Coronary artery (tissue), 2 donors: ENCODE measurements around the gene GALNTL6.

Experiments used
- DNase-seq: peaks from one replicate; pipeline ENCODE4 v3.0.0-alpha.2; 2017; ENCODE audit warnings: low spot score
- H3K27ac ChIP-seq, 2 donors: fragments of 200-600 bp; sonication (generic); one replicate each; pipeline ENCODE4 v1.5.1; 2016 to 2019
- H3K4me3 ChIP-seq: fragments of 200-600 bp; sonication (generic); 2 replicates; pipeline ENCODE4 v1.5.1; 2016; ENCODE audit warnings: mild to moderate bottlenecking, moderate library complexity
- TF ChIP-seq, protein P1 (sequence below): fragments of 200-600 bp; sonication (generic); IDR thresholded peaks from one replicate; pipeline ENCODE4 v1.5.1; 2019; ENCODE audit warnings: antibody characterized with exemption

GALNTL6 gene

DNA sequence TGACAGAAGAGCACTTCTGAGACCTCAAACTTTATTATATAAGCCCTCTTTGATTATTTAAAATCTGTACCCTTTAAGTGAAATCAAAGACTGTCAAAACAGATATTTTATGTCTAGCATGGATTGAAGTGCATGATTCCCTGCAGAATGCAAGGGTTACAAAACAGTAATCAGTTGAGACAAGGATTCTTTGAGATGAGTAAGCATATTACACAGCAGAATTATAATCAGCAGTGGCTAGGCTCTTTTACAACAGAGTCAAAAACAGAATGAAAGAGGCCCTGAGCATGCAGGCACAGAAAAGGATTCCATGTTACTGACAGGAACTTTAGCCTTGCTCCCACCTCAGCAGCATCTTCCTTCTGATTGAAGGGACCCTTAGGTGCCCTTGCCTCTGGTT, 867.5 kb downstream of the GALNTL6 start:
- TF ChIP-seq, protein P1, sequence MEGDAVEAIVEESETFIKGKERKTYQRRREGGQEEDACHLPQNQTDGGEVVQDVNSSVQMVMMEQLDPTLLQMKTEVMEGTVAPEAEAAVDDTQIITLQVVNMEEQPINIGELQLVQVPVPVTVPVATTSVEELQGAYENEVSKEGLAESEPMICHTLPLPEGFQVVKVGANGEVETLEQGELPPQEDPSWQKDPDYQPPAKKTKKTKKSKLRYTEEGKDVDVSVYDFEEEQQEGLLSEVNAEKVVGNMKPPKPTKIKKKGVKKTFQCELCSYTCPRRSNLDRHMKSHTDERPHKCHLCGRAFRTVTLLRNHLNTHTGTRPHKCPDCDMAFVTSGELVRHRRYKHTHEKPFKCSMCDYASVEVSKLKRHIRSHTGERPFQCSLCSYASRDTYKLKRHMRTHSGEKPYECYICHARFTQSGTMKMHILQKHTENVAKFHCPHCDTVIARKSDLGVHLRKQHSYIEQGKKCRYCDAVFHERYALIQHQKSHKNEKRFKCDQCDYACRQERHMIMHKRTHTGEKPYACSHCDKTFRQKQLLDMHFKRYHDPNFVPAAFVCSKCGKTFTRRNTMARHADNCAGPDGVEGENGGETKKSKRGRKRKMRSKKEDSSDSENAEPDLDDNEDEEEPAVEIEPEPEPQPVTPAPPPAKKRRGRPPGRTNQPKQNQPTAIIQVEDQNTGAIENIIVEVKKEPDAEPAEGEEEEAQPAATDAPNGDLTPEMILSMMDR, result no peak
- Histone ChIP-seq H3K27ac (no peak overlapping the region), H3K4me3 (no peak overlapping the region)
- DNase-seq, result no peak

DNA sequence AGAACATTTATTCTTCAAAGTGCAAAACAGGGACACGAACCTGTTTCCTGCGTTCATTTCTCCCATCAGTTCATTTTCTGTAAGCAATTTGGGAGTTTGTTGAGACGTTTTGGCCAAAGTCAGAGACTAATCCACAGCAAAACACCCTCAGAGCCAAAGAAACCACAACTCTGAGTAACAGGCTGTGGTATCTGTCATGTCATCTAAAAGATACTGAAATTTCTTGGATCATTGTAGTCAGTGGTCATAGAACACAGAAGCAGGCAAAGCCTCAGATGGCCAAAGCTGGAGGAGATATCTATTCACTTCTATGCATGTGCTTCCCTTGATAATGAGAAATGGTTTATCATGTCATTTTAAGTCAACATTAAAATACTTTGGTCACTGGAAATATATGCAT, 869.8 kb downstream of the GALNTL6 start:
- no peak overlapping the region for H3K4me3 ChIP-seq
- TF ChIP-seq, protein P1, result no peak
- H3K27ac ChIP-seq, result no peak overlapping the region
- DNase-seq, result no peak

DNA sequence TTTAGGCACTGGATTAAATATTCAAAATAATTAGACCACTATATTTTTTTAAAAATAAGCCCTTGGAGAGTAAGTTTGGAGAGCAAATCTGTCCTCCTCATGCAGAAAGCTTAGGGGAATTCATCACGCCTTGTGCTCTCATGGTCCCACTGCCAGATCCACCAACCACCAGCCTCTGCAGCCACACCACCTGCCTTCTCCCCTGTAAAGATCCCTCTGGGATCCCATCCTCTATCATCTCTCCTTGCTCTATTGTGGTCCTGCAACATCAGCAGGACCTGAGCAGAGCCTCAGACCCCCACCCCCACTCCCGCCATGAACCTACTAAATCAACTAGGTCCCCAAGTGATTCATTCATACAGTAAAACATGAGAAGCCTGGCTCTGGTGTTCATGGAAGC, 872.8 kb downstream of the GALNTL6 start:
- no peak for DNase-seq
- TF ChIP-seq, protein P1, result no peak
- Histone ChIP-seq H3K4me3 (no peak overlapping the region), H3K27ac (no peak overlapping the region)

DNA sequence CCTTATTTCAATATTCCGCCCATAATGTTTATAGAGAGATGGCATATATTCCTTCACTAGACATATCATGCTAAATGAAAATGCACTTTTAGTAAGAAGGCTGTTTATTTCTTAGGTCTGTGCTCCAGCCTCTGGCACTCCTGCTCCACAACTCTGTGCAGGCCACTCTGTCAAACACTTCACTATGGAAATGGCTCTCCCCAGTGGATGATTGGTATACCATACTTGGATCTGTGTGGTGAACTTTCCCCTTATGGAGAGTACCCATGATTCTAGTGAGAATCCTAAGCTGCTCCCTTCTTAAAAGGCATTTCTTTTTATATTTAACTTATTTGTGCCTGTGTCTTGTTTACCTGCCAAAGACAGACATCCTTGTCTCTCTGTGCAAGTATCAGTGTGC, 875.3 kb downstream of the GALNTL6 start:
- TF ChIP-seq, protein P1, result no peak
- DNase-seq, result no peak
- Histone ChIP-seq H3K27ac (no peak overlapping the region), H3K4me3 (no peak overlapping the region)

DNA sequence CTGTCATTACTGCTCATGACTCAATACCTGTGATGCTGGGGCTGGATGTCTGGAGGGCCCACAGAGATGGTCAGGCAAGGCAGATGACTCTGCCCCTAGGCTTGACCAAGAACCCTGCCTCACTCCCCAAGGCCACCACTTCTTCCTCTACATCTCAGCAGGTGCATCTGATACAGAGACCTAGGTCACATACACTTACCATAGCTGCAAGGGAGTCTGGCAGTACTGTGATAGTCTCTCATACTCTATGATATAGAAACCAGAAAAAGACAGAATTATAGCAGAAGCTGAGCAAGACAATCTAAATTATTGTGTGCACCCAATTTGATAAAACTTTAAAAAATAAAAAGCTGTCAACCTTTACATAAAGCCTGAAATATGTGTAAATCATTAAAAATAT, 878.3 kb downstream of the GALNTL6 start:
- Histone ChIP-seq H3K27ac (no peak overlapping the region), H3K4me3 (no peak overlapping the region)
- TF ChIP-seq, protein P1, result no peak
- DNase-seq, result no peak

DNA sequence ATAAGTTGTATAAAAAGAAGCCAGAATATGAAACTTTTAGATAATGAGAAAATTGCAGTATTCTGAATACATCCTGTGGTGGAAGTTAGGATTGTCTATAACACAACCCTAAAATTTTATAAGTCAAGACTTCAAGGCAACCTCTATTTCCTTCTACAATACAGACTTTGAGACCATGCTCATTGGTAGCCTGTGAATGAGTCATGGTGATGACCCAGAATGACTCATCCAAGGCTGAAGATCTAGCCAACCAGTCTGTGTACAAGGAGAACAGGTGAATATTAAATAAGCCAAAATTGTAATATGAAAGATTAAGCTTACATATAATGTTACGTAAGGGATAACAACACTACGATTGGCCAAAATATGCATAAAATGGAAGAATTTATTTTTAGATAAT, 879.5 kb downstream of the GALNTL6 start:
- no peak overlapping the region for H3K27ac ChIP-seq
- DNase-seq, result no peak
- TF ChIP-seq, protein P1, result no peak
- H3K4me3 ChIP-seq, result no peak overlapping the region

DNA sequence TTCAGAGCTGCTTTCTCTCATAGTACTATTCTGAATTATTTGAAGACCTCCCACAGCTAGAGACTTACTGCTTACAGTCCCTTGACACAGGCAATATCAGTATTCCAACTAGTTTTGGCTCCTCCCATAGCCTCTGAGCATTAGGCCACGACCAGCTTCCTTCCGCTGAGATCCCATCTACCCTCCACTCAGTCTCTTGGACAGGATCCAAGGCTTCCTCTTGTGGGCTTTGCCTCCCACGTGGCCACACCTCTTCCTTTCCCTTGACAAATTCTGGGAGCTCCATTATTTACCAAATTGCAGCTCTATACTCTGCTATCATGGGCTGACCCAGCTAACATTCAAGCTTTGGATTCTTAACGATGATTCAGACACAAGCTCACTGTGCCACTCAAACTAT, 885.1 kb downstream of the GALNTL6 start:
- H3K4me3 ChIP-seq, result no peak overlapping the region
- TF ChIP-seq, protein P1, result no peak
- H3K27ac ChIP-seq, result no peak overlapping the region
- no peak for DNase-seq
